ENCODE data around the gene SLC38A3.

The SLC38A3 gene

GRCh38 chr3:50204804-50205412 lies at the start of gene SLC38A3:
TSS of gene SLC38A3 (plus strand) at chr3:50205271. CDS start at chr3:50214200, 8,929 bp downstream.
- no peak for DNase-seq (ENCODE audit: low read depth)

GRCh38 chr3:50155491-50155878 lies 49.6 kb upstream of the SLC38A3 start:
- DNase-seq (ENCODE audit: low read depth) = no peak

GRCh38 chr3:50155891-50156290 lies 49.2 kb upstream of the SLC38A3 start:
- DNase-seq (ENCODE audit: low read depth) = no peak

GRCh38 chr3:50156549-50157493 lies 48.2 kb upstream of the SLC38A3 start:
- DNase-seq (ENCODE audit: low read depth) = no peak

- DNase-seq (ENCODE audit: low read depth) = no peak
Measured at GRCh38 chr3:50157827-50158529, 47.1 kb upstream of the SLC38A3 start.

GRCh38 chr3:50158530-50159146 lies 46.4 kb upstream of the SLC38A3 start:
- no peak for DNase-seq (ENCODE audit: low read depth)

GRCh38 chr3:50160561-50160983 lies 44.5 kb upstream of the SLC38A3 start:
- DNase-seq (ENCODE audit: low read depth) = no peak

- DNase-seq (ENCODE audit: low read depth) = no peak
Measured at GRCh38 chr3:50161320-50161719, 43.8 kb upstream of the SLC38A3 start.

GRCh38 chr3:50162034-50162883 lies 42.8 kb upstream of the SLC38A3 start:
- DNase-seq (ENCODE audit: low read depth) = no peak

- DNase-seq (ENCODE audit: low read depth) = peak; percentile 89
Measured at GRCh38 chr3:50163572-50164455, 41.3 kb upstream of the SLC38A3 start.

GRCh38 chr3:50164481-50164880 lies 40.6 kb upstream of the SLC38A3 start:
- no peak for DNase-seq (ENCODE audit: low read depth)

- peak; percentile 62 for DNase-seq (ENCODE audit: low read depth)
Measured at GRCh38 chr3:50164984-50165909, 39.8 kb upstream of the SLC38A3 start.

- peak; percentile 7 for DNase-seq (ENCODE audit: low read depth)
Measured at GRCh38 chr3:50165910-50166538, 39.0 kb upstream of the SLC38A3 start.

GRCh38 chr3:50166620-50167019 lies 38.5 kb upstream of the SLC38A3 start:
- DNase-seq (ENCODE audit: low read depth) = no peak

GRCh38 chr3:50167069-50167840 lies 37.8 kb upstream of the SLC38A3 start:
- DNase-seq (ENCODE audit: low read depth) = no peak

GRCh38 chr3:50167841-50168209 lies 37.2 kb upstream of the SLC38A3 start:
- DNase-seq (ENCODE audit: low read depth) = no peak

- no peak for DNase-seq (ENCODE audit: low read depth)
Measured at GRCh38 chr3:50168388-50168787, 36.7 kb upstream of the SLC38A3 start.

GRCh38 chr3:50168791-50169190 lies 36.3 kb upstream of the SLC38A3 start:
- DNase-seq (ENCODE audit: low read depth) = no peak
